ENCODE measurements around the gene RAPGEF6. TPM values are rescaled to one million over a fixed set of nuclear protein-coding genes. Genes with fewer than 3 reads are reported as not detected.
A peak's percentile ranks its signal among the peaks of the same experiment; 100 is the strongest.

The RAPGEF6 gene
- total and polyA plus RNA-seq, 9 of the 15 experiments (the other 6 are each of a cell fraction or from before 2014, with no cell fraction given): 2.7 to 23.4 (median 12.7) TPM

GRCh38 chr5:131634996-131635683 is at the start of gene RAPGEF6 (continued):
- TF ChIP-seq CREB1 (IDR thresholded peaks at IDR 0.05) (peak; percentile 74), CREB1 (CRISPR knock-in tag; IDR thresholded peaks at IDR 0.05) (peak; percentile 81), E4F1 (CRISPR knock-in tag; IDR thresholded peaks at IDR 0.05; ENCODE audit: borderline replicate concordance) (no peak), ZNF24 (IDR thresholded peaks at IDR 0.05) (no peak), ZNF280B (CRISPR knock-in tag; IDR thresholded peaks at IDR 0.05) (no peak), ELF2 (CRISPR knock-in tag; IDR thresholded peaks at IDR 0.05) (peak; percentile 88), ILF3 (IDR thresholded peaks at IDR 0.05; ENCODE audit: borderline replicate concordance) (no peak), ARNT (IDR thresholded peaks at IDR 0.05) (peak; percentile 96; a peak in 3 of 4 replicates), TCFL5 (CRISPR knock-in tag; conservative IDR thresholded peaks at IDR 0.05) (no peak), HMGXB4 (CRISPR knock-in tag; IDR thresholded peaks at IDR 0.05) (no peak), IRF1 (CRISPR knock-in tag; IDR thresholded peaks at IDR 0.05; ENCODE audit: borderline replicate concordance) (no peak), HNRNPH1 (optimal IDR thresholded peaks at IDR 0.05; ENCODE audit: low read depth, low read length) (no peak), ETS1 (conservative IDR thresholded peaks at IDR 0.05; ENCODE audit: control insufficient read depth, low read depth, low read length) (0 out of 2 replicates have a peak, but pooled peaks have one; percentile 31), JUNB (CRISPR knock-in tag; conservative IDR thresholded peaks at IDR 0.05) (no peak), ASH1L (IDR thresholded peaks at IDR 0.05; ENCODE audit: borderline replicate concordance, low read depth, partially characterized antibody) (peak; percentile 67), ZNF830 (CRISPR knock-in tag; IDR thresholded peaks at IDR 0.05) (0 out of 2 replicates have a peak, but pooled peaks have one; percentile 18), ESRRA (IDR thresholded peaks at IDR 0.05; ENCODE audit: borderline replicate concordance, low read depth) (peak; percentile 24; the same call in 1 of the 2 replicates), HNRNPL (IDR thresholded peaks at IDR 0.05; ENCODE audit: low read depth, low read length) (no peak)

Measured in K562 (cell line).